Activated CD4-positive, alpha-beta T cell treated with anti-CD3 and anti-CD28 coated beads, Interleukin-2, amount 10 ng/mL, durations not matched to agents 7 days and 5 days (primary cell): ENCODE data around the gene CYP24A1. TPM values are rescaled to one million over a fixed set of nuclear protein-coding genes. Genes with fewer than 3 reads are reported as not detected.

Source experiments
- CTCF ChIA-PET: fragments of 350-600 bp; sonication (Branson Sonifier 250); formaldehyde crosslinking; loops from one replicate; lab custom pipeline; 2021; ENCODE audit warnings: antibody characterized with exemption; lab: Charles Lee
- POLR2A ChIA-PET: fragments of 350-600 bp; sonication (Branson Sonifier 250); formaldehyde crosslinking; loops from one replicate; lab custom pipeline; 2021; ENCODE audit warnings: antibody characterized with exemption; lab: Charles Lee
- DNase-seq: peaks from one replicate; pipeline ENCODE4 v3.0.0-alpha.2; 2020
- H3K27ac Mint-ChIP-seq: one replicate; pipeline ENCODE4 v1.8.0; 2021; ENCODE audit warnings: mild to moderate bottlenecking, moderate library complexity, mixed read lengths
- H3K27me3 Mint-ChIP-seq: one replicate; pipeline ENCODE4 v1.8.0; 2021; ENCODE audit warnings: mixed read lengths
- H3K36me3 Mint-ChIP-seq: one replicate; pipeline ENCODE4 v1.8.0; 2021; ENCODE audit warnings: low read depth, mixed read lengths
- H3K4me1 Mint-ChIP-seq: one replicate; pipeline ENCODE4 v1.8.0; 2021; ENCODE audit warnings: mixed read lengths
- H3K4me3 Mint-ChIP-seq: one replicate; pipeline ENCODE4 v1.8.0; 2021; ENCODE audit warnings: mild to moderate bottlenecking, moderate library complexity, mixed read lengths
- H3K9me3 Mint-ChIP-seq: one replicate; pipeline ENCODE4 v1.8.0; 2021; ENCODE audit warnings: mixed read lengths
- total RNA-seq, 2 experiments: library from RNA; stranded (reverse); gene quantifications; one replicate each; pipeline ENCODE4 v1.2.3, GENCODE V29; 2021

The CYP24A1 gene
- total RNA-seq, 2 experiments from 2014 or later: not detected

GRCh38 chr20:54156522-54156921, 17.3 kb downstream of the CYP24A1 start:
- peaks cover 10% of the 10 kb centered on the region for H3K27me3 Mint-ChIP-seq
- CTCF ChIA-PET: no interaction called here
- H3K27ac Mint-ChIP-seq: no peak overlapping the region
- POLR2A ChIA-PET: no interaction called here
- no peak overlapping the region for H3K4me3 Mint-ChIP-seq
- H3K9me3 Mint-ChIP-seq: no peaks in the 10 kb centered on the region
- H3K36me3 Mint-ChIP-seq: no peaks in the 10 kb centered on the region
- peaks cover 2% of the 10 kb centered on the region for H3K4me1 Mint-ChIP-seq
- DNase-seq: no peak

GRCh38 chr20:54155736-54156317, 18.0 kb downstream of the CYP24A1 start:
- no peak for DNase-seq
- Mint-ChIP-seq H3K27me3 (peaks cover 10% of the 10 kb centered on the region), H3K9me3 (no peaks in the 10 kb centered on the region), H3K36me3 (no peaks in the 10 kb centered on the region), H3K4me1 (peaks cover 2% of the 10 kb centered on the region), H3K27ac (no peak overlapping the region), H3K4me3 (no peak overlapping the region)
- ChIA-PET CTCF (no interaction called here), POLR2A (interaction anchor here (0.5 kb wide), 1 partner anchor 35 kb away, joined by 3 read pairs; no protein-coding TSS in a partner anchor)

- no peak overlapping the region for H3K27ac Mint-ChIP-seq
- H3K27me3 Mint-ChIP-seq: peaks cover 13% of the 10 kb centered on the region
- H3K4me3 Mint-ChIP-seq: no peak overlapping the region
- DNase-seq: no peak
- no peaks in the 10 kb centered on the region for H3K36me3 Mint-ChIP-seq
- H3K4me1 Mint-ChIP-seq: no peaks in the 10 kb centered on the region
- POLR2A ChIA-PET: no interaction called here
- H3K9me3 Mint-ChIP-seq: no peaks in the 10 kb centered on the region
- CTCF ChIA-PET: interaction anchor here (1.2 kb wide), 1 partner anchor 53 kb away, joined by 3 read pairs; the partner anchor contains the start of gene PFDN4
Observed at GRCh38 chr20:54154439-54154838, 19.3 kb downstream of the CYP24A1 start.

- no peak overlapping the region for H3K4me3 Mint-ChIP-seq
- H3K4me1 Mint-ChIP-seq: no peaks in the 10 kb centered on the region
- ChIA-PET POLR2A (no interaction called here), CTCF (interaction anchor here (0.6 to 1.2 kb wide), 2 partner anchors 53 to 54 kb away, joined by 3 to 4 read pairs; partner anchors contain the start of gene PFDN4)
- no peaks in the 10 kb centered on the region for H3K36me3 Mint-ChIP-seq
- no peaks in the 10 kb centered on the region for H3K9me3 Mint-ChIP-seq
- H3K27me3 Mint-ChIP-seq: peaks cover 17% of the 10 kb centered on the region
- DNase-seq: no peak
- no peak overlapping the region for H3K27ac Mint-ChIP-seq
Observed at GRCh38 chr20:54153847-54154246, 19.9 kb downstream of the CYP24A1 start.

- H3K27me3 Mint-ChIP-seq: peaks cover 12% of the 10 kb centered on the region
- H3K36me3 Mint-ChIP-seq: no peaks in the 10 kb centered on the region
- no peaks in the 10 kb centered on the region for H3K4me1 Mint-ChIP-seq
- H3K9me3 Mint-ChIP-seq: no peaks in the 10 kb centered on the region
- H3K27ac Mint-ChIP-seq: no peak overlapping the region
- ChIA-PET POLR2A (no interaction called here), CTCF (interaction anchor here (0.8 kb wide), 1 partner anchor 27 kb away, joined by 3 read pairs; no protein-coding TSS in a partner anchor)
- H3K4me3 Mint-ChIP-seq: no peak overlapping the region
- DNase-seq: no peak
Observed at GRCh38 chr20:54153041-54153327, 20.8 kb downstream of the CYP24A1 start.

- no peak overlapping the region for H3K4me3 Mint-ChIP-seq
- no peak overlapping the region for H3K27ac Mint-ChIP-seq
- CTCF ChIA-PET: interaction anchor here (0.8 kb wide), 1 partner anchor 26 kb away, joined by 3 read pairs; no protein-coding TSS in a partner anchor
Observed at GRCh38 chr20:54152227-54153040, 21.4 kb downstream of the CYP24A1 start.

GRCh38 chr20:54151511-54152226, 22.1 kb downstream of the CYP24A1 start:
- no peak overlapping the region for H3K4me3 Mint-ChIP-seq
- no peaks in the 10 kb centered on the region for H3K4me1 Mint-ChIP-seq
- H3K27ac Mint-ChIP-seq: no peak overlapping the region
- H3K9me3 Mint-ChIP-seq: no peaks in the 10 kb centered on the region
- no peaks in the 10 kb centered on the region for H3K36me3 Mint-ChIP-seq
- peaks cover 8% of the 10 kb centered on the region for H3K27me3 Mint-ChIP-seq
- no peak for DNase-seq
- ChIA-PET POLR2A (no interaction called here), CTCF (no interaction called here)

More at GRCh38 chr20:54152227-54153040, 21.4 kb downstream of the CYP24A1 start:
- Mint-ChIP-seq H3K36me3 (no peaks in the 10 kb centered on the region), H3K9me3 (no peaks in the 10 kb centered on the region), H3K4me1 (no peaks in the 10 kb centered on the region), H3K27me3 (peaks cover 8% of the 10 kb centered on the region)
- DNase-seq: no peak
- POLR2A ChIA-PET: no interaction called here

GRCh38 chr20:54151075-54151439, 22.7 kb downstream of the CYP24A1 start:
- ChIA-PET POLR2A (no interaction called here), CTCF (no interaction called here)
- Mint-ChIP-seq H3K4me1 (no peaks in the 10 kb centered on the region), H3K4me3 (no peak overlapping the region), H3K36me3 (no peaks in the 10 kb centered on the region), H3K27ac (no peak overlapping the region), H3K9me3 (no peaks in the 10 kb centered on the region), H3K27me3 (peaks cover 8% of the 10 kb centered on the region)
- DNase-seq: no peak

- Mint-ChIP-seq H3K4me3 (no peak overlapping the region), H3K9me3 (no peaks in the 10 kb centered on the region), H3K27ac (no peak overlapping the region), H3K36me3 (no peaks in the 10 kb centered on the region), H3K27me3 (peaks cover 8% of the 10 kb centered on the region), H3K4me1 (no peaks in the 10 kb centered on the region)
- ChIA-PET POLR2A (no interaction called here), CTCF (interaction anchor here (0.6 kb wide), 1 partner anchor 40 kb away, joined by 3 read pairs; no protein-coding TSS in a partner anchor)
- no peak for DNase-seq
Observed at GRCh38 chr20:54149765-54150264, 24.0 kb downstream of the CYP24A1 start.

GRCh38 chr20:54148947-54149764, 24.6 kb downstream of the CYP24A1 start:
- POLR2A ChIA-PET: interaction anchor here (0.6 kb wide), 1 partner anchor 83 kb away, joined by 4 read pairs; no protein-coding TSS in a partner anchor
- Mint-ChIP-seq H3K27ac (no peak overlapping the region), H3K4me1 (no peaks in the 10 kb centered on the region), H3K36me3 (no peaks in the 10 kb centered on the region), H3K9me3 (no peaks in the 10 kb centered on the region), H3K4me3 (no peak overlapping the region), H3K27me3 (peaks cover 8% of the 10 kb centered on the region)
- CTCF ChIA-PET: no interaction called here
- no peak for DNase-seq

- POLR2A ChIA-PET: no interaction called here
- no peaks in the 10 kb centered on the region for H3K4me1 Mint-ChIP-seq
- H3K27me3 Mint-ChIP-seq: peaks cover 10% of the 10 kb centered on the region
- no peak for DNase-seq
- H3K9me3 Mint-ChIP-seq: no peaks in the 10 kb centered on the region
- H3K36me3 Mint-ChIP-seq: no peaks in the 10 kb centered on the region
- H3K4me3 Mint-ChIP-seq: no peak overlapping the region
- no peak overlapping the region for H3K27ac Mint-ChIP-seq
- CTCF ChIA-PET: no interaction called here
Observed at GRCh38 chr20:54146672-54147071, 27.1 kb downstream of the CYP24A1 start.

- H3K36me3 Mint-ChIP-seq: no peaks in the 10 kb centered on the region
- CTCF ChIA-PET: no interaction called here
Observed at GRCh38 chr20:54144847-54145414, 28.9 kb downstream of the CYP24A1 start.

More at GRCh38 chr20:54144847-54145414, 28.9 kb downstream of the CYP24A1 start:
- Mint-ChIP-seq H3K4me1 (no peaks in the 10 kb centered on the region), H3K27ac (no peak overlapping the region), H3K27me3 (peaks cover 16% of the 10 kb centered on the region), H3K9me3 (no peaks in the 10 kb centered on the region), H3K4me3 (no peak overlapping the region)
- no peak for DNase-seq
- POLR2A ChIA-PET: no interaction called here
